ENCODE data around the gene TMEM271.

The TMEM271 gene, protein sequence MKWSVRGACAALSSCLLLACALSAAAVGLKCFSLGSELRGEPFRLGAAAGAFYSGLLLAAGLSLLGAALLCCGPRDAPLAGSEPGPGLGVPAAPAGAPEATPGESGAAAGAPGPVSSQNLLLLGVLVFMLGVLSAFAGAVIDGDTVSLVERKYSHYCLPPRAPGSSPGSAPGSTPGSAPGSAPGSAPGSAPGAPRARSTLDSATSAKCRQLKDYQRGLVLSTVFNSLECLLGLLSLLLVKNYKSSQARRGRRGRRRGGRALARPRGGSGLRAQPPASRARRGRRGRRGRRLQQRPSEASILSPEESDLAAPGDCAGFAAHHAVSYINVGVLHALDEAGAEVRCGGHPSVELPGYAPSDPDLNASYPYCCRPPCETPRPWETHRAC

DNA sequence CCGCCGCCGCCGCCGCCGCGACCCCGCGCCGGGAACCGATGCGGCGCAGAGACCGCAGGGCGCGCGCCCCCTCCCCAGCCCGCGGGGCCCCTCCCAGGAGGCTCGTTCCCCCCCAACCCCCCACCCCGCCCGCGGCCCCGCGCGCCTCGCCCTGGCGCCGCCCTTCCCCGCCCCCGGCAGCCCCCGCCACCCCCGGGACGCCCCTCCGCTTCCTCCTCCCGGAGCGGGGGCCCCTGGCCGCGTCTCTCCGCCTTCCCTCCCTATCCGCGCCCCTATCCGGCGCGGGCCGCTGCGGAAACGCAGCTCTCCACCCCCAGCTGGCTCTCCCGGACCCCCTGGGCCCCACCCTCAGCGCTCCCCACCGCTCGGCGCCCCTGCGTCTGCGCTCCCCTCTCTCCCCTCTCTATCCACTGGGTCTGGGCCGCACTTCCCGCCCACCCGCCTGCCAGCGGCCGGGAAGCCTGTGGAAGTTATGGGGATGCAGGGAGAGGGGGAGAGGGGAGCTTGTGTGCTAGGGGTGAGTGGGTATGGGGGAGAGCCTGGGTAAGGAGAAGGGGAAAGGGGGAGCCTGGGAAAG lies at the start of gene TMEM271:
TSS of gene TMEM271 (minus strand) at position 51 of the 577 bp plus-strand sequence. CDS start 233 bp downstream, outside the sequence.
- Histone ChIP-seq H3K9me3 (ENCODE audit: control insufficient read depth in 2 of 2, low read length in 2 of 2) (no peaks in the 10 kb centered on the region), H3K27me3 (ENCODE audit: control insufficient read depth in 1 of 2, insufficient read depth in 2 of 2, low read length in 2 of 2) (peaks cover 51 to 68% of the 10 kb centered on the region in 2 donors), H3K36me3 (ENCODE audit: control insufficient read depth in 2 of 2, insufficient read depth in 2 of 2, low read length in 2 of 2) (no peaks in the 10 kb centered on the region), H3K9ac (ENCODE audit: low read length in 2 of 2) (no peak within 1 kb of the TSS), H3K4me3 (ENCODE audit: low read length in 2 of 2) (no peak within 1 kb of the TSS), H3K27ac (ENCODE audit: low read length) (no peak within 1 kb of the TSS), H3K4me1 (ENCODE audit: control insufficient read depth, insufficient read depth, low read length) (peaks cover 4% of the 10 kb centered on the region)

DNA sequence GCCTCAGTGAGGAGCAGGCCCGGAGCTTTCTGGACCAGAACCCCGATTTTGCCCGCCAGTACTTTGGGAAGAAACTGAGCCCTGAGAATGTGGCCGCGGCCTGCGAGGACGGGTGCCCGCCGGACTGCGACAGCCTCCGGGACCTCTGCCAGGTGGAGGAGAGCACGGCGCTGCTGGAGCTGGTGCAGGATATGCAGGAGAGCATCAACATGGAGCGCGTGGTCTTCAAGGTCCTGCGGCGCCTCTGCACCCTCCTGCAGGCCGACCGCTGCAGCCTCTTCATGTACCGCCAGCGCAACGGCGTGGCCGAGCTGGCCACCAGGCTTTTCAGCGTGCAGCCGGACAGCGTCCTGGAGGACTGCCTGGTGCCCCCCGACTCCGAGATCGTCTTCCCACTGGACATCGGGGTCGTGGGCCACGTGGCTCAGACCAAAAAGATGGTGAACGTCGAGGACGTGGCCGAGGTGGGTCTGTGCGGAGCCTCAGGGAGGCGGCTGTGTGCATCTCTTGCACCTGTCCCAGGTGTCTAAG lies 49.6 kb upstream of the TMEM271 start:
- H3K4me1 ChIP-seq (ENCODE audit: control insufficient read depth, insufficient read depth, low read length) = no peaks in the 10 kb centered on the region
- H3K36me3 ChIP-seq (ENCODE audit: control insufficient read depth in 2 of 2, insufficient read depth in 2 of 2, low read length in 2 of 2) = no peaks in the 10 kb centered on the region
- H3K27ac ChIP-seq (ENCODE audit: low read length) = no peak overlapping the region
- no peak overlapping the region for H3K9ac ChIP-seq (ENCODE audit: low read length in 2 of 2)
- no peaks in the 10 kb centered on the region for H3K9me3 ChIP-seq (ENCODE audit: control insufficient read depth in 2 of 2, low read length in 2 of 2)
- H3K27me3 ChIP-seq (ENCODE audit: control insufficient read depth in 1 of 2, insufficient read depth in 2 of 2, low read length in 2 of 2) = peaks cover 2 to 3% of the 10 kb centered on the region in 2 donors
- no peak overlapping the region for H3K4me3 ChIP-seq (ENCODE audit: low read length in 2 of 2)

DNA sequence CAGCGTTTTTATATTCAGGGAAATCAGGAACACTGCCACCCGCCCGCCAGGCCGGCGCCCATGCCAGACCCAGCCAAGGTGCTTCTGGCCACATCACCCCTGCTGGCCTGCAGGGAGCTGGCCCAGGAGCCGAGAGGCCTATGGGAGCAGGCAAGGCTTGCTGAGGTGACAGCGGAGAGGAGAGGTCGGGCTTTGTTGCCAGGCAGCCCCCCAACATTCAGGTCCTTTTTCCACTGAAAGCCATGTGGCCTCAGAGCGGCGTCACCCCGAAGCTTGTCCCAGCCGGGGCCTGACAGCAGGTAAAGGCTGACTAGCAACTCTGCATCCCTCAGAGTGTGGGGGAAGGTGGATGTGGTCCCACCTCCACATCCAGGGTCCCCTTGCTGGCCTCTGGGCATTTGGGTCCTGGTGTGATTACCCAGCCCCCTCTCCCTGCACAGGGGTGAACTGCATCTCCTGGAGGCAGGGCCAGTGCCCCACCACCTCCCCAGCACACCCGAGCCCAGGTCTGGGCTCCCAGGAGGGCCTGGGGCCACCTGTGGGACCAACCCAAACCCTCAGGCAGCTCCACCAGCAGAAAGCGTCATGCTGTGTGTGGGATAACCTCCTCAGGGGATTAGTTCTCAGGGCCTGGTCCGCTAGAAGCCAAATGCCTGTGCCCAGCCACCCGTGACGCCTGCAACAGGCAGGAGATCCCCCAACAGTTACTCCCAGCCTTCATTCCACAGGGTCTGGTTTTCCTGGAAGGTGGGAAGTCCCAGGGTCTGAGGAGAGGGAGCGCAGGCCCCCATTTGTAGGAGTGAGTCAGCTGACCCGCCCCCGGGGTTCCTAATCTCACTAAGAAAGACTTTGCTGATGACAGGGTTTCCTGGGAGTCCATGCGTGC lies 48.9 kb upstream of the TMEM271 start, which contains the start of gene PDE6B:
TSS of gene PDE6B (plus strand) at position 869 of the 886 bp plus-strand sequence. CDS start 54 bp downstream, outside the sequence.
- Histone ChIP-seq H3K27ac (ENCODE audit: low read length) (no peak within 1 kb of the TSS), H3K36me3 (ENCODE audit: control insufficient read depth in 2 of 2, insufficient read depth in 2 of 2, low read length in 2 of 2) (no peaks in the 10 kb centered on the region), H3K4me1 (ENCODE audit: control insufficient read depth, insufficient read depth, low read length) (no peaks in the 10 kb centered on the region), H3K9ac (ENCODE audit: low read length in 2 of 2) (no peak within 1 kb of the TSS), H3K9me3 (ENCODE audit: control insufficient read depth in 2 of 2, low read length in 2 of 2) (no peaks in the 10 kb centered on the region), H3K4me3 (ENCODE audit: low read length in 2 of 2) (no peak within 1 kb of the TSS), H3K27me3 (ENCODE audit: control insufficient read depth in 1 of 2, insufficient read depth in 2 of 2, low read length in 2 of 2) (peaks cover 2 to 3% of the 10 kb centered on the region in 2 donors)

DNA sequence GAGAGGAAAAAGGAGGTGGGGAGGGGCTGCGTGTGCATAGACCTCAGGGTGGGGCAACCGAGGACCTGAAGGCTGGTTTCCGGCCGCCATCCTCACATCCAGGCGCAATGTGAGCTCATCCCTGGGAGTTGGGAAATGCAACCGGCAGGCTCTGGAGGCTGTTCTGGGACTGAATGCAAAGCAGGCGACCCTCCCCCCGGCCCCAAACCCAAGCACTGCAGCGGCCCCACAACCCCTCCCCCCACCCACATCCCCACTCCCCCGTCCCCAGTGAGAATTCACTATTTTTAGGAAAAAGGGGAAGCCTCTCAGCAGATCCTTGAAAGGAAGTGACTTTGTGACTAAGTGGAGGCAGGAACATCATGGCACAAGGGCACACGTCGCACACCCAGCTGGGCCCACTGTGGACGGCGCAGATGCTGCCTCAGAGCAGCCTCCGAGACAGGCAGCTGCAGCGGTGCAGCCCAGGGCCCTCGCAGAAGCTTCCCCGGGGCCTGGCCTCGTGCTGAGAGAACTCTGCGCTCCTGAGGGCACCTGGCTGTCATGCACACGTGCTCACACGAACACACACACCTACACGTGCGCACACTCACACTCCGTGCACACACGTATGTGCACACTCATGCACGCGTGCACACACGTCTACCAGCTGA lies 47.9 kb upstream of the TMEM271 start:
- Histone ChIP-seq H3K27me3 (ENCODE audit: control insufficient read depth in 1 of 2, insufficient read depth in 2 of 2, low read length in 2 of 2) (peaks cover 2 to 3% of the 10 kb centered on the region in 2 donors), H3K4me3 (ENCODE audit: low read length in 2 of 2) (no peak overlapping the region), H3K4me1 (ENCODE audit: control insufficient read depth, insufficient read depth, low read length) (no peaks in the 10 kb centered on the region), H3K9ac (ENCODE audit: low read length in 2 of 2) (no peak overlapping the region), H3K27ac (ENCODE audit: low read length) (no peak overlapping the region), H3K9me3 (ENCODE audit: control insufficient read depth in 2 of 2, low read length in 2 of 2) (no peaks in the 10 kb centered on the region), H3K36me3 (ENCODE audit: control insufficient read depth in 2 of 2, insufficient read depth in 2 of 2, low read length in 2 of 2) (no peaks in the 10 kb centered on the region)

DNA sequence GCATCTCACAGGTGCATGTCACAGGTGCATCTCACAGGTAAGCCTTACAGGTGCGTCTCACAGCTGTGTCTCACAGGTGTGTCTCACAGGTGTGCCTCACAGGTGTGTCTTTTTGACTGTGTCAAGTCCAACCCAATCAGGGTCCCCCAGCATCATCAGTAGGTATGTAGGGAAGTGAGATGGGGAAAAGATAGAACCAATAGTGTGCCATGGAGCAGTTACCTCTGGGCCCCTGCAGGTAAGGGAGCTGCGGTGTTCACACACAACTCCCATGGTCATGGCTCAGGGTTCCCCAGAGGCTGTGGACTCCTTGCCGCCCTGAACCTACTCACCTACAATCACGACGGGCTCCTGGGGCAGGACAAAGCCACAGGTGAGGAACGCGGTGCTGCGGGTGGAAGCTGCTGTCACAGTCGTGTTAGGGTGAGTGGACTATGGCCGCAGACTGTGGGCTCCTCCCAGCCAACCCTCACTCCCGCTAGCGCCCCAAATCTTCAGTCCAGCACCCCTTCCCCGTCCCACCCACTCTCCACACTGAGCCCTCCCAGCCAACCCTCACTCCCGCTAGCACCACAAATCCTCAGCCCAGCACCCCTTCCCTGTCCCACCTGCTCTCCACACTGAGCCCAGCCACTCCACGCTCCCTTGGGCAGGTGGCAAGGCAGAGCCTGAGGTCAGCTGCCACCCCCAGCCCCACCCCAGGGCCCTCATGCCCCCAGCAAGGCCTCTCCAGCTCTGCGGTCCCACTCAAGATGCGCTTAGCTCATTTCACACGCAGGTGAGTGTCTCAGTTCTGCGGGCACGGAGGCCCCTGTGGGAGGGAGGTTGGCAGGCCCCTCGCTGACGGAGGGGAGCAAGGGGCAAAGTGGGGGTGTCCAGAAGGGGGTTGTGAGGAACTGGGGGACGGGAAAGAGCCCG lies 47.2 kb upstream of the TMEM271 start:
- Histone ChIP-seq H3K36me3 (ENCODE audit: control insufficient read depth in 2 of 2, insufficient read depth in 2 of 2, low read length in 2 of 2) (no peaks in the 10 kb centered on the region), H3K4me3 (ENCODE audit: low read length in 2 of 2) (no peak overlapping the region), H3K9ac (ENCODE audit: low read length in 2 of 2) (no peak overlapping the region), H3K27me3 (ENCODE audit: control insufficient read depth in 1 of 2, insufficient read depth in 2 of 2, low read length in 2 of 2) (peaks cover 2 to 3% of the 10 kb centered on the region in 2 donors), H3K9me3 (ENCODE audit: control insufficient read depth in 2 of 2, low read length in 2 of 2) (no peaks in the 10 kb centered on the region), H3K4me1 (ENCODE audit: control insufficient read depth, insufficient read depth, low read length) (no peaks in the 10 kb centered on the region), H3K27ac (ENCODE audit: low read length) (no peak overlapping the region)

DNA sequence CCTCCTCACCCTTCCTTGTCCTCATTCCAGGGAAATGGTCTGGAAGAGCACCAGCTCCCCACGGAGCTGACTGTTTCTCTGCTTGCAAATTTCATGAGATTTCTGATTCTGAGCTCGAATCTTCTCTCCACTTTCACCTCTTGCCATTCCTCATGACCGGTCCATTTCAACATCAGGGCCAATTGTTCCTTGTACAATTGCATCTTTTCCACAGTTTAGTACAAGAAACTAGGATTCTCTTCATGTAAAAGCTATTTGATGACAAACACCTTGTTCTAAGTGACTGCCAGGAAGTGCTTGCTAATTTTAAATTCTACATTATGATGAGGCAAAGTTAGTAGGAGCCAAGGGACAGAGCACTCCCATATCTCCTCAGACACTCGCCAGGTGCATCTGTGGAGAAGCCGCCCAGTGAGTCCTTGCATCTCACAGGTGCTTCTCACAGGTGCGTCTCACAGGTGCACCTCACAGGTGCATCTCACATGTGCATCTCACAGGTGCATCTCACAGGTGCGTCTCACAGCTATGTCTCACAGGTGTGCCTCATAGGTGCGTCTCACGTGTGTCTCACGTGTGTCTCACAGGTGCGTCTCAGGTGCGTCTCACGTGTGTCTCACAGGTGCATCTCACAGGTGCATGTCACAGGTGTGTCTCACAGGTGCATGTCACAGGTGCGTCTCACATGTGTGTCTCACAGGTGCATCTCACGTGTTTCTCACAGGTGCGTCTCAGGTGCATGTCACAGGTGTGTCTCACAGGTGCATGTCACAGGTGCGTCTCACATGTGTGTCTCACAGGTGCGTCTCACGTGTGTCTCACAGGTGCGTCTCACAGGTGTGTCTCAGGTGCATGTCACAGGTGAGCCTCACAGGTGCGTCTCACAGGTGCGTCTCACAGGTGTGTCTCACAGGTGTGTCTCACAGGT lies 46.2 kb upstream of the TMEM271 start:
- Histone ChIP-seq H3K9ac (ENCODE audit: low read length in 2 of 2) (no peak overlapping the region), H3K4me1 (ENCODE audit: control insufficient read depth, insufficient read depth, low read length) (no peaks in the 10 kb centered on the region), H3K36me3 (ENCODE audit: control insufficient read depth in 2 of 2, insufficient read depth in 2 of 2, low read length in 2 of 2) (no peaks in the 10 kb centered on the region), H3K27ac (ENCODE audit: low read length) (no peak overlapping the region), H3K4me3 (ENCODE audit: low read length in 2 of 2) (no peak overlapping the region), H3K9me3 (ENCODE audit: control insufficient read depth in 2 of 2, low read length in 2 of 2) (no peaks in the 10 kb centered on the region), H3K27me3 (ENCODE audit: control insufficient read depth in 1 of 2, insufficient read depth in 2 of 2, low read length in 2 of 2) (peaks cover 0 to under 1% of the 10 kb centered on the region in 2 donors)

DNA sequence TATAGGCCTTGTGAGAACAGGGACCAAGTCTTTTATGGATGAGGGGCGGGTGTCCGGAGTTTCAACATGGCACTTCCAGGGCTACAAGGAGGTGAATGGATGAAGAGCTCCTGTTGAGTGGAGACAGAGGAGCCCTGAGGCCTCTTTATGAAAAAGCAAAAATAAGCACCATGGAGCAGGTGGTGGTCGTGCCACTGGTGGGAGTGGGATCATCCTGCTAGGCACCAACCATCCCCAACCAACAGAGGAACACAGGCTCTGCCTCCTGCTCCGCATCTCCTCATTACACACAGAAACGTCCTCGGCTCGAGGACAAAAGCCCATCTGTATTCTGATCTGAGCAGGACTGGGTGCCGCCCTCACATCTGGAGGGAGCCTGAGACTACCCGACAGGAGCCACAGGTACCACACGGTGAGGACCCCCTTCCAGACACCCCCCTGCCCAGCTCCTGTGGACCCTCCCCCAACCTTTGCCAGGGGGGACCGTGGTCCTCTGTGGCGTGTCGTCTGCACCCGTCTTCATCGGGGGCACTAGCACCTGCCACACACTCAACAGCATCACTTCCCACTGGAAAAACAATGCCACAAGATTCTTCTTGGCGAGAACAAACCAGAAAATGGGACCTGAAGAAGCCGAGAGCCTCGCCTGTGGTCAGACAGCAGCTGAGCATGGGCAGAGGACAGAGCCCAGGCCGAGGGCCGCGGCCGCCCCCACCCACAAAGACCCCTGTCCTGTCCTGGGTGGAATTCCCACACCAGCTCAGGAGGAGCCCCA lies 45.4 kb upstream of the TMEM271 start:
- no peak overlapping the region for H3K9ac ChIP-seq (ENCODE audit: low read length in 2 of 2)
- H3K36me3 ChIP-seq (ENCODE audit: control insufficient read depth in 2 of 2, insufficient read depth in 2 of 2, low read length in 2 of 2) = no peaks in the 10 kb centered on the region
- H3K4me1 ChIP-seq (ENCODE audit: control insufficient read depth, insufficient read depth, low read length) = no peaks in the 10 kb centered on the region
- H3K4me3 ChIP-seq (ENCODE audit: low read length in 2 of 2) = no peak overlapping the region
- H3K9me3 ChIP-seq (ENCODE audit: control insufficient read depth in 2 of 2, low read length in 2 of 2) = no peaks in the 10 kb centered on the region
- H3K27me3 ChIP-seq (ENCODE audit: control insufficient read depth in 1 of 2, insufficient read depth in 2 of 2, low read length in 2 of 2) = peaks cover 0 to 6% of the 10 kb centered on the region in 2 donors
- H3K27ac ChIP-seq (ENCODE audit: low read length) = no peak overlapping the region

DNA sequence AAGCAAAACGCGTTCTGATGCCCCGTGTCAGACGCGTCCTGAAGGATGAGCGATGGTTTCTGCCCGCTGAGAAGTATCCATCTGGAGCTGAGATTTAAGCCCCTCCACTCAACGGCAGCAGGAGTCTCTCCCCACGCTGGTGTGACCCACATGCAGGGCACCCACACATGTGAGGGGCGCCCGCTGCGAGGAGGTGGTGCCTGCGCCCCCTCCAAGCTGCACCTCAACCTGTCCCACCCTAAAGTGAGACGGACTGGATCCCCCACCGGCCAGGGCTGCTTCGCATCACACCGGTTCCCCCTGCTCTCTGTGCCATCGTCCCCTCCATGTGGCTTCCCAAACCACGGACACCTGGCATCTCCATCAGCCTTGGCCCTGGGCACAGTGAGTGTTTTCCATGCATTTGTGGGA lies 44.8 kb upstream of the TMEM271 start:
- H3K4me1 ChIP-seq (ENCODE audit: control insufficient read depth, insufficient read depth, low read length) = no peaks in the 10 kb centered on the region
- no peak overlapping the region for H3K4me3 ChIP-seq (ENCODE audit: low read length in 2 of 2)
- no peak overlapping the region for H3K27ac ChIP-seq (ENCODE audit: low read length)
- peaks cover 0 to 6% of the 10 kb centered on the region in 2 donors for H3K27me3 ChIP-seq (ENCODE audit: control insufficient read depth in 1 of 2, insufficient read depth in 2 of 2, low read length in 2 of 2)
- no peaks in the 10 kb centered on the region for H3K9me3 ChIP-seq (ENCODE audit: control insufficient read depth in 2 of 2, low read length in 2 of 2)
- H3K36me3 ChIP-seq (ENCODE audit: control insufficient read depth in 2 of 2, insufficient read depth in 2 of 2, low read length in 2 of 2) = no peaks in the 10 kb centered on the region
- H3K9ac ChIP-seq (ENCODE audit: low read length in 2 of 2) = no peak overlapping the region

Data from stomach smooth muscle (tissue), 2 donors.